HepG2 (cell line): ENCODE data around the gene PIGN. TPM values are rescaled to one million over a fixed set of nuclear protein-coding genes. Genes with fewer than 3 reads are reported as not detected.

Experiments used
- FLYWCH1 ChIP-seq: sonication (generic); formaldehyde crosslinking; IDR thresholded peaks from 2 replicates; pipeline ENCODE4 v1.8.1; 2023; ENCODE audit warnings: mild to moderate bottlenecking, missing genetic modification reagents
- GMEB1 ChIP-seq: sonication (generic); formaldehyde crosslinking; IDR thresholded peaks from 2 replicates; pipeline ENCODE4 v1.5.1; 2020; ENCODE audit warnings: missing genetic modification reagents, mild to moderate bottlenecking, borderline replicate concordance
- HOXA5 ChIP-seq: sonication (generic); formaldehyde crosslinking; IDR thresholded peaks from 2 replicates; pipeline ENCODE4 v1.4.0; 2020; ENCODE audit warnings: missing genetic modification reagents
- HOXA7 ChIP-seq: sonication (generic); formaldehyde crosslinking; IDR thresholded peaks from 2 replicates; pipeline ENCODE4 v1.8.1; 2022; ENCODE audit warnings: mild to moderate bottlenecking, missing genetic modification reagents, moderate library complexity
- KIAA2018 ChIP-seq: sonication (generic); formaldehyde crosslinking; IDR thresholded peaks from 2 replicates; pipeline ENCODE4 v1.5.0; 2020; ENCODE audit warnings: mild to moderate bottlenecking, missing genetic modification reagents, borderline replicate concordance
- MATR3 ChIP-seq: sonication (generic); formaldehyde crosslinking; IDR thresholded peaks from 2 replicates; pipeline ENCODE4 v1.4.0; 2020; ENCODE audit warnings: missing genetic modification reagents
- PPARG ChIP-seq: conservative IDR thresholded peaks from 2 replicates; pipeline ENCODE4 v1.6.1; 2016; ENCODE audit warnings: missing biosample characterization, missing genetic modification reagents
- SIN3B ChIP-seq: fragments of 150-350 bp; IDR thresholded peaks from 2 replicates; pipeline ENCODE4 v1.6.1; 2014; ENCODE audit warnings: low read length
- SRSF9 ChIP-seq: fragments of 200-400 bp; formaldehyde crosslinking; IDR thresholded peaks from 2 replicates; pipeline ENCODE4 v1.6.1; 2018; ENCODE audit warnings: borderline replicate concordance, mild to moderate bottlenecking, low read depth, low read length; ENCODE audit not compliant: insufficient read depth, poor library complexity, severe bottlenecking
- TERF1 ChIP-seq: sonication (generic); formaldehyde crosslinking; IDR thresholded peaks from 2 replicates; pipeline ENCODE4 v1.8.0; 2022; ENCODE audit warnings: mild to moderate bottlenecking, missing genetic modification reagents, moderate library complexity
- TMF1 ChIP-seq: sonication (generic); formaldehyde crosslinking; IDR thresholded peaks from 2 replicates; pipeline ENCODE4 v1.8.1; 2022; ENCODE audit warnings: low read depth, missing genetic modification reagents
- YEATS4 ChIP-seq: sonication (generic); formaldehyde crosslinking; IDR thresholded peaks from 2 replicates; pipeline ENCODE4 v1.4.0; 2020; ENCODE audit warnings: missing genetic modification reagents, borderline replicate concordance
- ZMAT5 ChIP-seq: sonication (generic); formaldehyde crosslinking; IDR thresholded peaks from 2 replicates; pipeline ENCODE4 v1.5.0; 2020; ENCODE audit warnings: mild to moderate bottlenecking, low read depth, missing genetic modification reagents, borderline replicate concordance
- ZNF652 ChIP-seq: IDR thresholded peaks from 2 replicates; pipeline ENCODE4 v1.6.1; 2016; ENCODE audit warnings: low read depth, borderline replicate concordance
- ZNF713 ChIP-seq: sonication (generic); formaldehyde crosslinking; IDR thresholded peaks from 2 replicates; pipeline ENCODE4 v1.4.0; 2020; ENCODE audit warnings: mild to moderate bottlenecking, missing genetic modification reagents
- ZNF878 ChIP-seq: sonication (generic); formaldehyde crosslinking; IDR thresholded peaks from 2 replicates; pipeline ENCODE4 v1.8.1; 2023; ENCODE audit warnings: mild to moderate bottlenecking, missing genetic modification reagents, moderate library complexity
- ZSCAN31 ChIP-seq: sonication (generic); formaldehyde crosslinking; IDR thresholded peaks from 2 replicates; pipeline ENCODE4 v1.5.0; 2020; ENCODE audit warnings: low read depth, mild to moderate bottlenecking, missing genetic modification reagents
- polyA plus RNA-seq, 8 experiments: library from polyadenylated mRNA; depleted of rRNA in 3 of 8; stranded (reverse) in 7 of 8; unstranded in 1 of 8; fragments of >200 nt; fragmentation: Illumina TruSeq in 4 of 8; extraction: Trizol in 4 of 8; gene quantifications; 2 replicates each; pipeline versions ENCODE4 v1.2.1 to v1.2.3, GENCODE V29; 2011 to 2016; ENCODE audit warnings: low read depth in 4 of 8, missing spikeins in 1 of 8, mixed read lengths in 1 of 8; ENCODE audit not compliant: insufficient read depth in 1 of 8
- total RNA-seq, 5 experiments: library from RNA; depleted of rRNA; stranded (reverse); fragments of >200 nt; fragmentation: Illumina TruSeq; extraction: Trizol; gene quantifications; 2 replicates each; pipeline ENCODE4 v1.2.3, GENCODE V29; 2016; ENCODE audit warnings: low read depth in 1 of 5

Gene PIGN
- total and polyA plus RNA-seq, 2 of the 13 experiments (the other 11 are each of a cell fraction or from before 2014, with no cell fraction given), result 15.5 to 33.6 TPM

- TF ChIP-seq KIAA2018, result no peak
- 0 out of 2 replicates have a peak, but pooled peaks have one; percentile 56 for TF ChIP-seq TMF1 (CRISPR knock-in tag)
- no peak for TF ChIP-seq MATR3
- TF ChIP-seq PPARG (CRISPR knock-in tag), result no peak
- no peak for TF ChIP-seq GMEB1 (CRISPR knock-in tag)
- no peak for TF ChIP-seq ZNF878 (CRISPR knock-in tag)
- TF ChIP-seq ZMAT5 (CRISPR knock-in tag), result no peak
- no peak for TF ChIP-seq ZNF652 (CRISPR knock-in tag)
- no peak; the same call in 1 of the 2 replicates for TF ChIP-seq YEATS4 (CRISPR knock-in tag)
- TF ChIP-seq HOXA7 (CRISPR knock-in tag), result no peak
- no peak for TF ChIP-seq SIN3B
- TF ChIP-seq SRSF9, result no peak
- no peak for TF ChIP-seq ZSCAN31 (CRISPR knock-in tag)
- TF ChIP-seq TERF1 (CRISPR knock-in tag), result no peak
- no peak for TF ChIP-seq FLYWCH1 (CRISPR knock-in tag)
- TF ChIP-seq ZNF713 (CRISPR knock-in tag), result no peak
- TF ChIP-seq HOXA5 (CRISPR knock-in tag), result 0 out of 2 replicates have a peak, but pooled peaks have one; percentile 11
These were observed 420 bp downstream of the PIGN start (continued) for GRCh38 chr18:62186499-62186773.
